ENCODE data around the gene R3HDM1.

R3HDM1 gene

DNA sequence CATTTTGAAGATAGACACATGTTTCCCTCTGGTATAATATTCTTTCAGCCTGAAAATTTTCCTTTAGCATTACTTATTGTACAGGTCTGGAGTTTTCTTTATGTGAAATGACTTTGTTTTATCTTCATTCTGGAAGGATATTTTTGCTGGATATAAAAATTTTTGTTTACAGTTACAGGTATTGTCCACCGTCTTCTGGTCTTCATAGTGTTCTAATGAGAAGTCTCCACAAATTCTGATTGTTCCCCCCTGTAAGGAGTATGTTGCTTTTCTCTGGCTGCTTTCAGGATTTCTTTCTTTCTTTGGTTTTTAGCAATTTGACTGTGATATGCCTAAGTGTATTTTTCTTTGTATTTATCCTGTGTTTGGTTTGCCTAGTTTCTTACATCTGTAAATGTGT, 225.4 kb downstream of the R3HDM1 start:
- no peak for DNase-seq (ENCODE audit: low read depth)
- TF ChIP-seq, protein P1, sequence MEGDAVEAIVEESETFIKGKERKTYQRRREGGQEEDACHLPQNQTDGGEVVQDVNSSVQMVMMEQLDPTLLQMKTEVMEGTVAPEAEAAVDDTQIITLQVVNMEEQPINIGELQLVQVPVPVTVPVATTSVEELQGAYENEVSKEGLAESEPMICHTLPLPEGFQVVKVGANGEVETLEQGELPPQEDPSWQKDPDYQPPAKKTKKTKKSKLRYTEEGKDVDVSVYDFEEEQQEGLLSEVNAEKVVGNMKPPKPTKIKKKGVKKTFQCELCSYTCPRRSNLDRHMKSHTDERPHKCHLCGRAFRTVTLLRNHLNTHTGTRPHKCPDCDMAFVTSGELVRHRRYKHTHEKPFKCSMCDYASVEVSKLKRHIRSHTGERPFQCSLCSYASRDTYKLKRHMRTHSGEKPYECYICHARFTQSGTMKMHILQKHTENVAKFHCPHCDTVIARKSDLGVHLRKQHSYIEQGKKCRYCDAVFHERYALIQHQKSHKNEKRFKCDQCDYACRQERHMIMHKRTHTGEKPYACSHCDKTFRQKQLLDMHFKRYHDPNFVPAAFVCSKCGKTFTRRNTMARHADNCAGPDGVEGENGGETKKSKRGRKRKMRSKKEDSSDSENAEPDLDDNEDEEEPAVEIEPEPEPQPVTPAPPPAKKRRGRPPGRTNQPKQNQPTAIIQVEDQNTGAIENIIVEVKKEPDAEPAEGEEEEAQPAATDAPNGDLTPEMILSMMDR (IDR thresholded peaks at IDR 0.05; ENCODE audit: control insufficient read depth, insufficient read depth, low read depth, low read length, missing control alignments) = no peak
- no peak overlapping the region for H3K4me3 ChIP-seq (ENCODE audit: control insufficient read depth, low read depth, low read length)

DNA sequence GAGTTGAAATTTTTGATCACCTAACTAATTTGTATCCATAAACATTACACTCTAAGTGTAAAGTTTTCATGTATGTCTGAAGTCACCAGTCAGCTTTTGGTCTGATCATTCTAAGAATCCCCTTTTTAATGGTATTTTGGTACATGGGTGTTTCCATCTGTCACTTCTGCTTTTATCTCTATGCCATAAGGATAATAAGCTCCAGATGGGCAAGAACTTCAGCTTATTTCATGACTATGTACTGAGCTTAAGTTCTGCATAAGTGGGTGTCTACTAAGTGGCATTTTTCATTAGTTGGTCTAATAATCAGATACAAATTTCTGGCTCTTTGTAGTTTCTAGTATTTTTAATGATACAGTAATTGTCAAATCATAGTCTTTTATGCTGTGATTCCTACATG, 230.7 kb downstream of the R3HDM1 start:
- no peak for DNase-seq (ENCODE audit: low read depth)
- no peak overlapping the region for H3K4me3 ChIP-seq (ENCODE audit: control insufficient read depth, low read depth, low read length)
- TF ChIP-seq, protein P1 (IDR thresholded peaks at IDR 0.05; ENCODE audit: control insufficient read depth, insufficient read depth, low read depth, low read length, missing control alignments) = no peak

DNA sequence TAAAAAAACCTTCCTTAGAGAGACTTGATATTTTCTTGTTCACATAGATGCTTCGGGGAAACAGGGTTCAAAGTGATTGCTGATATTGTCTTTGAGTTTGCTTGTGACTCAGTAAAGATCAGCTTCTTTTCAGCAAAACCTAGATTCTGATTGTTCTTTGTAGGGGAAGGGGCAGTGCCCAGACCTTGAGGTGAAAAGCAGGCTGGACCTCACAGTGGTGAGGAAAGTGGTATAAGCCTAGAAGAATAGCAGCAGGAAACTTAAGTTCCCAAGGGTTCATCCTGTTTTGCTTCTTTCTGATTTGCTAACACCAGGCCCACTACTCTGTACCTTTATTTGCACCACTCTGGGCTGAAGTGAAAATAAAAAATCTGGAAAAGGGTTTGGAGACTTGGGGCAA, 231.2 kb downstream of the R3HDM1 start:
- TF ChIP-seq, protein P1 (IDR thresholded peaks at IDR 0.05; ENCODE audit: control insufficient read depth, insufficient read depth, low read depth, low read length, missing control alignments) = no peak
- H3K4me3 ChIP-seq (ENCODE audit: control insufficient read depth, low read depth, low read length) = no peak overlapping the region
- no peak for DNase-seq (ENCODE audit: low read depth)

DNA sequence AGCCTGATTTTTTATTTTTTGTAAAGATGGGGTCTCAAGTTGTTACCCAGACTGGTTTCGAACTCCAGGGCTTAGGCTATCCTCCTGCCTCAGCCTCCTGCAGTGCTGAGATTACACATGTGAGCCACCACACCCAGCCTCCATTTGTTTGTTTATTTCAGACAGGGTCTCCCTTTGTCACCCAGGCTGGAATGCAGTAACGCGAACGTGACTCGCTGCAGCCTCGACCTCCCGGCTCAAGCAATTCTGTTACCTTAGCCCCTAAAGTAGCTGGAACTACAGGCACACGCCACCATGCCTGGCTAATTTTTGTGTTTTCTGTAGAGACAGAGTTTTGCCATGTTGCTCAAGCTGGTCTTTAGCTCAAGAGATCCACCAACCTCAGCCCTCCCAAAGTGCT, 237.6 kb downstream of the R3HDM1 start:
- no peak for DNase-seq (ENCODE audit: low read depth)
- H3K4me3 ChIP-seq (ENCODE audit: control insufficient read depth, low read depth, low read length) = no peak overlapping the region
- TF ChIP-seq, protein P1 (IDR thresholded peaks at IDR 0.05; ENCODE audit: control insufficient read depth, insufficient read depth, low read depth, low read length, missing control alignments) = no peak

DNA sequence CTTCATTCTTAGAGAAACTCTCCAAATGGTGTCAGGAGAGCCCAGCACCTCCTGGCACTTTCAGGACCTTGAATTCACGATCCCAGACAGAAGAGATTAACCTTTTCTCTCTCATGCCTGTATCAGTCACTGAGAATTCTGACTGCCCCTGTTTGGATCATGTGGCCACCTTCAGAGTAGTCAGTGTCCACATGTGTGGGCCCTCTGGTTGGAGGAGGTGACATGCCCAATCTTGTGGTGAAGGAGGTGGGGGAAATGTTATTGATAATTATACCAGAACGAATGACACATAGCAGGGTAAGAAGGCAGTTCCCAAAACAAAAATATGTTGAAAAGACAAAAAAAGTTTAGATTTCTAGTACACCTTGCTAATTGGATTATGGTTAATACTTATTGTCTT, 242.0 kb downstream of the R3HDM1 start:
- TF ChIP-seq, protein P1 (IDR thresholded peaks at IDR 0.05; ENCODE audit: control insufficient read depth, insufficient read depth, low read depth, low read length, missing control alignments) = no peak
- DNase-seq (ENCODE audit: low read depth) = no peak
- no peak overlapping the region for H3K4me3 ChIP-seq (ENCODE audit: control insufficient read depth, low read depth, low read length)

DNA sequence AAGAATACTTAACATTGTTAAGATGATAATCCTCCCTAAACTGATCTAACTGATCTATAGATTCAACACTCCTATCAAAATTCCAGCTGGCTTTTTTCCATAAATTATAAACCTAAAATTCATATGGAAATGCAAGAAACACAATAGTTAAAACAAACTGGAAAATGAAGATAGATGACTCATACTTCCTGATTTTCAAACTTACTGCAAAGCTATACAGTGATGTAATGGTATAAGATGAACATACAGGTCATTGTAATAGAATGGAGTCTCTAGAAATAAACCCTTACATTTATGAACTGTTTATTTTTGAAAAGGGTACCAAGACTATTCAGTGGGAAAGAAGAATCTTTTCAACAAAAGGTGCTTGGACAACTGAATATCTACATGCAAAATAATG, 242.6 kb downstream of the R3HDM1 start:
- TF ChIP-seq, protein P1 (IDR thresholded peaks at IDR 0.05; ENCODE audit: control insufficient read depth, insufficient read depth, low read depth, low read length, missing control alignments) = no peak
- H3K4me3 ChIP-seq (ENCODE audit: control insufficient read depth, low read depth, low read length) = no peak overlapping the region
- no peak for DNase-seq (ENCODE audit: low read depth)
